Spinal cord (tissue), 10 donors: ENCODE measurements around the gene FEZF1. TPM values are rescaled to one million over a fixed set of nuclear protein-coding genes. Genes with fewer than 3 reads are reported as not detected.

Source experiments
- DNase-seq, 6 donors: peaks; one replicate each; pipeline versions ENCODE4 v3.0.0 to v3.0.0-alpha.2; 2013 to 2015; ENCODE audit warnings: low spot score in 6 of 6, low read depth in 4 of 6
- H3K27ac ChIP-seq: one replicate; pipeline ENCODE4 v1.5.1; 2013; ENCODE audit warnings: low read depth, low read length, control low read depth
- H3K27me3 ChIP-seq: one replicate; pipeline ENCODE4 v1.6.1; 2013; ENCODE audit warnings: low read length; ENCODE audit not compliant: control insufficient read depth, insufficient read depth
- H3K36me3 ChIP-seq: one replicate; pipeline ENCODE4 v1.6.1; 2013; ENCODE audit warnings: low read length; ENCODE audit not compliant: control insufficient read depth, insufficient read depth
- H3K4me1 ChIP-seq: one replicate; pipeline ENCODE4 v1.6.1; 2013; ENCODE audit warnings: low read length; ENCODE audit not compliant: control insufficient read depth, insufficient read depth
- H3K4me3 ChIP-seq: one replicate; pipeline ENCODE4 v1.5.1; 2013; ENCODE audit warnings: low read depth, low read length, control low read depth
- H3K9me3 ChIP-seq: one replicate; pipeline ENCODE4 v1.6.1; 2013; ENCODE audit warnings: low read length; ENCODE audit not compliant: control insufficient read depth, insufficient read depth
- WGBS: methylation state at CpG from one replicate; pipeline ENCODE4 v1.1.5; 2013; ENCODE audit warnings: missing lambda C conversion rate; ENCODE audit not compliant: insufficient coverage; 5-methylcytosine and 5-hydroxymethylcytosine counted together
- polyA plus RNA-seq, 2 donors: library from polyadenylated mRNA; unstranded; fragments of 120-200 nt; gene quantifications; one replicate each; pipeline ENCODE4 v1.2.1, GENCODE V29; 2013; ENCODE audit not compliant: insufficient read length in 2 of 2
- total RNA-seq, 2 donors: library from RNA; depleted of rRNA in 1 of 2; stranded (reverse); fragments of 120-200 nt in 1 of 2; fragments of >200 nt in 1 of 2; gene quantifications; one replicate each; pipeline versions ENCODE4 v1.2.3 to v1.2.4, GENCODE V29; 2013 to 2014
- donor health status: healthy.

The FEZF1 gene
- total and polyA plus RNA-seq, 4 donors, result 0.77 TPM; not detected in 3

DNA sequence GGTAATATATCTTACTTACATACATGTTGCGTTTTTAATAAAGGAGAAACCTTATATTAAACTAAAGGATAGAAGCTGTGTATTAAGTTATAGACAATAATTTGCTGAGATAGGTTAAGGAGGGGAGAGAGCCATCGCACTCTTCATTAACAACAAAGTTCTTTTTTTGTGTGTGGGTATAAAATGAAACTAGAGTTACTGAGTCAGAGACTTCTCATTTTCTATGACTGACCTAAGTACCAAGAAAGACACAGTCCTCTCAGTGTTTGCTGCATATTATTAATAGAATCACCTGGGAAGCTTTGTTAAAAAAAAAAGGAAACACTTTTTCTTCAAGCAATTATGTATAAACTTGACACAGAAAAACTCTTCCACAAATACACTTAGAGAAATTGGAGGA lies 31.4 kb downstream of the FEZF1 start:
- no CpG with 5 or more reads among the region's 2 CpGs for WGBS
- no peaks in the 10 kb centered on the region for H3K36me3 ChIP-seq
- no peak overlapping the region for H3K4me3 ChIP-seq
- H3K27me3 ChIP-seq, result no peaks in the 10 kb centered on the region
- H3K27ac ChIP-seq, result no peak overlapping the region
- no peak for DNase-seq
- no peaks in the 10 kb centered on the region for H3K4me1 ChIP-seq
- no peaks in the 10 kb centered on the region for H3K9me3 ChIP-seq

DNA sequence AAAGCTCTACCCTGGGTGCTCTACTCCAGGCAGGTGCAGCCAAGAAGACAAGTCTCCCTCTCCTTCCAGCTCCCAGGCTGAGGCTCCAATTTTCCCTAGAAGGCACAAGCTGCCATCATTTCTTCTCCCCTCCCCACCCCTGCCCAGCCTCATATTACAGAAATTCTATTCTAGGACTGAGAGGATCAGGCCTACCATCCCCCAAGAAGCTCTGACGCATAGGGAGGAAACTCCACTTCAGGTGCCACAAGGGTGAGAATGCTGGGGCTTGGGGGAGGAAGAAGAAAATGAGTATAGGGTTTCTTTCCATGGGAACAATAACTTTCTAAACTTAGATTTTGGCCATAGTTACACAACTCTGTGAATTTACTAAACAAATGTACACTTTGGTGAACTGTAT lies 35.3 kb downstream of the FEZF1 start:
- no peak for DNase-seq
- Histone ChIP-seq H3K36me3 (no peaks in the 10 kb centered on the region), H3K9me3 (no peaks in the 10 kb centered on the region), H3K4me1 (no peaks in the 10 kb centered on the region), H3K27me3 (no peaks in the 10 kb centered on the region), H3K27ac (no peak overlapping the region), H3K4me3 (no peak overlapping the region)
- WGBS, result no CpG with 5 or more reads among the region's 1 CpG

DNA sequence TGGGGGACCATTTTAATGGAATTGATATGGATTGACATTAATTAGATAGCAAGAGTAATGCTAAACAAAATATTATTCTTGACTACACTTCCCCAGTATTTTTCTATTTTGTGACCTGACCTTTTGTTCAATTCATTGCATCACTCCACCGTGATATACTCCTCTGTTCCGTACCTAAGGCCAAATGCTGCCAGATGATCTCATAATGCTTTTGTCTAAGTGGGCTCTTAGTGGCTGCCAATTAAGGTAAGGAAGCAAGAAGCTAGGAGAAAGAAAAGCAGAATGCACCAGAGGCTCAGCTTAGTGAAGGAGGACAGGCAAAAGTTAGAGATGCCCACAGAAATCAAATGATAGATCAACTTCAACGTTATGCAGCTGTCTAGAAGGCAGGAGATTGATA lies 36.4 kb downstream of the FEZF1 start:
- 75% methylated on average over 2 of the region's 3 CpGs for WGBS

DNA sequence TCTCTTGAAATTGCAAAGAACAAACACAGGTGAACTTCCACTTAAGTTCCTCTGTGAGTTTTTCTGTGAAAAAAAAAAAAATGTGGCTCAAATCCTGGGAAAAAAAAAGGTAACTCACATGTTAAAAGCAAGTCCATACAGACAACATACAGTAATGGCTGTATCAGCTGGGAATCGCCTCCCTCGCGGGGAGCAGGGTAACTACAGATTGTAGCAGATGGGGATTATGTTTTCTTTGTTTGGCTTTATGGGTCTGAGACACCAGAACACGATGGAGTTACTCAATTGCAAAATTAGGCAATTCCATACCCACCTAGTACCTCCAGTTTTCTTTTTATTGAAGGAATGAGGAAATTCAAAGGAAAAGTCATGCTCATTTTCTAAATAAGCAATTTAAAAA lies 42.3 kb downstream of the FEZF1 start:
- no peaks in the 10 kb centered on the region for H3K27me3 ChIP-seq
- no peak overlapping the region for H3K27ac ChIP-seq
- no peaks in the 10 kb centered on the region for H3K36me3 ChIP-seq
- DNase-seq, result no peak
- WGBS, result no CpG with 5 or more reads among the region's 4 CpGs
- no peak overlapping the region for H3K4me3 ChIP-seq
- no peaks in the 10 kb centered on the region for H3K9me3 ChIP-seq
- no peaks in the 10 kb centered on the region for H3K4me1 ChIP-seq

More for the DNA sequence above, 36.4 kb downstream of the FEZF1 start:
- Histone ChIP-seq H3K36me3 (no peaks in the 10 kb centered on the region), H3K4me1 (no peaks in the 10 kb centered on the region), H3K9me3 (no peaks in the 10 kb centered on the region), H3K27ac (no peak overlapping the region), H3K4me3 (no peak overlapping the region), H3K27me3 (no peaks in the 10 kb centered on the region)
- DNase-seq, result no peak

DNA sequence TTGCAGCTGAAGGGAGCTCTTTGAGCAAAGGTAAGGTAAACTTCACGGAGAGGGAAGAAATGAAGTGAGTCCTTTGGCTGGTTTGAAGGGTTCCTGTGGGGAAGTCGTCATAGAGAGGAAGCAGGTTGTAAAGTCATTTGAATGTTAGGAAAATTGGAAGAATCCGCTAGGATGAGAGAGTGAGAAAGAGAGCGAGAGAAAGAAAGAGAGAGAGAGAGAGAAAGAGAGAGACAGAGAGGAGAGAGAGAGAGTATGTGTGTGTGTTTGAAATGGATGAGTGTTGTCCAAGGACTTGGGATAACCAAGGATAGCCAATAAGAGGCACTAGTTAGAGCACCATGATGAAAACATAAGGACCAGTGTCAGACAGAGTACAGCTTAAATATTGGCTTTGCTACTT lies 43.1 kb downstream of the FEZF1 start:
- H3K9me3 ChIP-seq, result no peaks in the 10 kb centered on the region
- H3K36me3 ChIP-seq, result no peaks in the 10 kb centered on the region
- H3K27me3 ChIP-seq, result no peaks in the 10 kb centered on the region
- no peak overlapping the region for H3K27ac ChIP-seq
- no peak for DNase-seq
- 52% methylated on average over 4 of the region's 4 CpGs for WGBS
- no peak overlapping the region for H3K4me3 ChIP-seq
- H3K4me1 ChIP-seq, result no peaks in the 10 kb centered on the region

DNA sequence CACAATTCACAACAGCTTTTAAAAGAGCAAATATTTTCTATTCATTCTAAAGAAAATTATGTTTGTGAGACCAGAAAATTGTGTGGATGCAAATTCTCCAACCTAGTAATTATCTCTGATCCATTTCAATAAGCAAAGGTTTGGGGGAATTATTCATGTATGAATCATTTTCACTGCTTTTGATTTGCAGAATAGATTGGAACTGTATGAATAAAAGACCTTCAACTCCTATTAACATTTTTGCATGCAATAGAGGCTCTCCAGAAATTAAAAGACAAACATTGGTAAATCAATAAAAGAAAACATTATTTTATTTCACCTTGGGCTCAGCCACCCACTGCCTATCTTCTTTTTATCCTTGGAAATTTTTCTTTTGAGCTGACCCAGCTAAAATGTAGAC lies 43.5 kb downstream of the FEZF1 start:
- Histone ChIP-seq H3K27ac (no peak overlapping the region), H3K27me3 (no peaks in the 10 kb centered on the region), H3K4me1 (no peaks in the 10 kb centered on the region), H3K4me3 (no peak overlapping the region), H3K9me3 (no peaks in the 10 kb centered on the region), H3K36me3 (no peaks in the 10 kb centered on the region)
- no peak for DNase-seq

DNA sequence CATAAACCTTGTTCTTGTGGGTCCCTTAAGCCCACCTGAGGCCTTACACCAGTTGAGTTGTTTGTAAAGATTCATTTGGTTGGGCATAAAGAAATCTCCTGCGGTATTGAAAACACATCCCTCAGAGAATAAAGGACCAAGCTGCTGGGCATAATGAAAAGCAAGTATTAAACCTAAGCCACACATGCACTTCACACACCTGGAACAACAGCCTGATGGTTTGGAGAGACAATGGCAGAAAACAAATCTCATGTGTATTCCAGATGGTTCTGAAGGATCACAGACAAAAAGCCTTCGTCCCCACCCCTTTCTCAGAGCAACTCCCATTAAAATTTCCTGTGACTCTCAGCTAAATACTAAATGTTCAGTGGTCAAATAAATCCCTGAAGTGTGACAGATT lies 44.2 kb downstream of the FEZF1 start:
- no CpG with 5 or more reads among the region's 2 CpGs for WGBS
- no peaks in the 10 kb centered on the region for H3K4me1 ChIP-seq
- no peak overlapping the region for H3K4me3 ChIP-seq
- H3K36me3 ChIP-seq, result no peaks in the 10 kb centered on the region
- no peaks in the 10 kb centered on the region for H3K9me3 ChIP-seq
- DNase-seq, result no peak
- H3K27ac ChIP-seq, result no peak overlapping the region
- no peaks in the 10 kb centered on the region for H3K27me3 ChIP-seq

DNA sequence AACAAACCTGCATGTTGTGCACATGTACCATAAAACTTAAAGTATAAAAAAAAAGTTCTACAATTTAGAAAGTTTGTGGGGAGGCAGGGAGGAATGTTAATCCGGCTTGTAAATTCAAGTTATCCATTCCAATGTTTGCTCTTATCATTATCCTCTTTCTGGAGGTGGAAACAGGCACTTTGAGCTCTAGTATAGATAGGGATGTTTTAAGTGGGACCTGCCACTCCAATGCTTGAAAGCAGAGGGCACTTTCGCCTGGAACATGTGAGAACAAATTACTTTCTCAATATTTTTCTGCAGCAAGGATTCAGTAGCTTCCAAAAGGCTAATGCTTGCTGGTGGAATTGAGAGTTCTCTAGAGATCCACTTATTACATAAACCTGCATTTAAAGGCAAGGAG lies 45.6 kb downstream of the FEZF1 start:
- no CpG with 5 or more reads among the region's 2 CpGs for WGBS
- no peaks in the 10 kb centered on the region for H3K9me3 ChIP-seq
- H3K4me1 ChIP-seq, result no peaks in the 10 kb centered on the region
- H3K27ac ChIP-seq, result no peak overlapping the region
- no peaks in the 10 kb centered on the region for H3K27me3 ChIP-seq
- H3K4me3 ChIP-seq, result no peak overlapping the region
- H3K36me3 ChIP-seq, result no peaks in the 10 kb centered on the region
- DNase-seq, result no peak

DNA sequence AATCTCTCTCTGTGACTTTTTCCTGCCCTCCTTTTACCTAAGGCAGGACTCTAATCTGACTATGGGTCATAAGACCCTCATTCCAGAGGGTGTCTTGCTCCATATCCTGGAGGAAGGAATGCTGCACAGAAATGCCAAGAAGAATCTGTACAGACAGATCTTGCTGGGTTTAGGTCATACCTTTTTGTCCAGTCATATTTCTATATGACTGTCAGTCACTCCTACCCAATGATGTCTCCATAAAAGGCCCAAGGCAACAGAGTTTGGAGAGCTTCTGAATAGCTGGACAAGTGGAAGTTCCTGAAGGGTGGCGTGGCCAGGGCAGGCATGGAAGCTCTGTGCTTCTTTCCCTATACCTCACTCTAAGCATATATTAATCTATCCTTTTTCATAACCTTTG lies 47.5 kb downstream of the FEZF1 start:
- WGBS, result no CpG with 5 or more reads among the region's 1 CpG
- no peaks in the 10 kb centered on the region for H3K27me3 ChIP-seq
- DNase-seq, result no peak
- H3K9me3 ChIP-seq, result no peaks in the 10 kb centered on the region
- no peaks in the 10 kb centered on the region for H3K36me3 ChIP-seq
- H3K4me1 ChIP-seq, result no peaks in the 10 kb centered on the region
- H3K27ac ChIP-seq, result no peak overlapping the region
- no peak overlapping the region for H3K4me3 ChIP-seq

DNA sequence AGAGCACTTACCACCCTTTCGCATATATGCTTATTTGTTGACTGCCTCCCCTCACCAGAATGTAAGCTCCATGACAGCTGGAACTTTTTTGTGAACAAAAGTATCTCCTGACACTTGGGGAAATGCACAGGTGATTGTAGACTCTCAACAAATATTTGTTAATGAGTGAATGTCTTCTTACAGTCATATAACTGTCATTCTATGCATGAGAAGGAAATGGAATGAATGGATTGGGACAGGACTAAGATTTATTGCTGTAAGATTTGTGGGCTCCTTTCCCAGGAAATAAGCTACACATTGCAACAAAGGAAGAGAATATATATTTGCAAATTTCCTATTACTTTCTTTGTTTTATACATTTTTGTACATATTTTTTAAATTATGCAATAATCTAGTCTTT lies 48.5 kb downstream of the FEZF1 start:
- no peaks in the 10 kb centered on the region for H3K27me3 ChIP-seq
- no peaks in the 10 kb centered on the region for H3K4me1 ChIP-seq
- no peaks in the 10 kb centered on the region for H3K9me3 ChIP-seq
- H3K36me3 ChIP-seq, result no peaks in the 10 kb centered on the region
- no peak for DNase-seq
- H3K27ac ChIP-seq, result no peak overlapping the region
- H3K4me3 ChIP-seq, result no peak overlapping the region
- no CpG with 5 or more reads among the region's 1 CpG for WGBS
